Ascending aorta (tissue), 2 donors: ENCODE data around the gene LIMCH1. TPM values are rescaled to one million over a fixed set of nuclear protein-coding genes. Genes with fewer than 3 reads are reported as not detected.

Experiments
- DNase-seq, 2 donors: peaks; one replicate each; pipeline ENCODE4 v3.0.0-alpha.2; 2019; ENCODE audit warnings: low spot score in 2 of 2
- H3K27ac ChIP-seq, 2 donors: fragments of 200-600 bp; sonication (generic); one replicate each; pipeline ENCODE4 v1.5.1; 2016 to 2017; ENCODE audit warnings: mild to moderate bottlenecking in 1 of 2
- H3K27me3 ChIP-seq: fragments of 200-600 bp; sonication (generic); one replicate; pipeline ENCODE4 v1.5.1; 2017
- H3K36me3 ChIP-seq, 2 donors: fragments of 200-600 bp; sonication (generic); one replicate each; pipeline ENCODE4 v1.5.1; 2016
- H3K4me1 ChIP-seq, 2 donors: fragments of 200-600 bp; sonication (generic); one replicate each; pipeline ENCODE4 v1.5.1; 2016 to 2017; ENCODE audit warnings: mild to moderate bottlenecking in 1 of 2
- H3K4me3 ChIP-seq, 2 donors: fragments of 200-600 bp; sonication (generic); one replicate each; pipeline ENCODE4 v1.5.1; 2016 to 2017; ENCODE audit warnings: mild to moderate bottlenecking in 1 of 2
- H3K9me3 ChIP-seq, 2 donors: fragments of 200-600 bp; sonication (generic); one replicate each; pipeline ENCODE4 v1.5.1; 2016
- CTCF ChIP-seq, 3 experiments: fragments of 200-600 bp in 2 of 3; fragments of 450-650 bp in 1 of 3; sonication (generic) in 2 of 3; IDR thresholded peaks; one replicate each; pipeline ENCODE4 v1.5.1; 2016 to 2019; ENCODE audit warnings: antibody characterized with exemption in 3 of 3, mild to moderate bottlenecking in 1 of 3, moderate library complexity in 1 of 3
- intact Hi-C: fragments of 100-400 bp; cut with DNase I; formaldehyde crosslinking; loops from one replicate; pipeline ENCODE4 v1.15.1; 2023
- total RNA-seq: library from RNA; depleted of rRNA; stranded (reverse); fragments of >200 nt; gene quantifications from one replicate; pipeline ENCODE4 v1.1.0, GENCODE V29; 2016

LIMCH1 gene
- total RNA-seq, 1 donor from 2014 or later = 44.4 TPM

GRCh38 chr4:41678951-41679350, 141.0 kb downstream of the LIMCH1 start:
- no peak for DNase-seq
- Histone ChIP-seq H3K4me3 (no peak overlapping the region), H3K4me1 (no peaks in the 10 kb centered on the region), H3K36me3 (peaks cover 31 to 70% of the 10 kb centered on the region in 2 donors), H3K27me3 (no peaks in the 10 kb centered on the region), H3K27ac (no peak overlapping the region), H3K9me3 (no peaks in the 10 kb centered on the region)
- intact Hi-C loops = no loop called here
- TF ChIP-seq CTCF (IDR thresholded peaks at IDR 0.05) = no peak

- intact Hi-C loops = no loop called here
- Histone ChIP-seq H3K36me3 (peaks cover 36 to 80% of the 10 kb centered on the region in 2 donors), H3K4me3 (no peak overlapping the region), H3K4me1 (no peaks in the 10 kb centered on the region), H3K27ac (no peak overlapping the region), H3K9me3 (no peaks in the 10 kb centered on the region), H3K27me3 (no peaks in the 10 kb centered on the region)
- DNase-seq = no peak
- TF ChIP-seq CTCF (IDR thresholded peaks at IDR 0.05) = no peak
These were observed 142.0 kb downstream of the LIMCH1 start for GRCh38 chr4:41679991-41680390.

- Histone ChIP-seq H3K4me3 (no peak overlapping the region), H3K4me1 (no peaks in the 10 kb centered on the region)
- no peak for TF ChIP-seq CTCF (IDR thresholded peaks at IDR 0.05)
These were observed 143.1 kb downstream of the LIMCH1 start for GRCh38 chr4:41681054-41681453.

GRCh38 chr4:41683326-41683725, 145.4 kb downstream of the LIMCH1 start:
- no peak for DNase-seq
- TF ChIP-seq CTCF (IDR thresholded peaks at IDR 0.05) = no peak
- Histone ChIP-seq H3K27me3 (no peaks in the 10 kb centered on the region), H3K36me3 (peaks cover 56 to 89% of the 10 kb centered on the region in 2 donors), H3K9me3 (no peaks in the 10 kb centered on the region), H3K4me1 (no peaks in the 10 kb centered on the region), H3K27ac (no peak overlapping the region), H3K4me3 (no peak overlapping the region)
- intact Hi-C loops = no loop called here

More at GRCh38 chr4:41681054-41681453, 143.1 kb downstream of the LIMCH1 start:
- peaks cover 42 to 87% of the 10 kb centered on the region in 2 donors for H3K36me3 ChIP-seq
- no peak overlapping the region for H3K27ac ChIP-seq
- no peaks in the 10 kb centered on the region for H3K9me3 ChIP-seq
- no peak for DNase-seq
- H3K27me3 ChIP-seq = no peaks in the 10 kb centered on the region
- intact Hi-C loops = no loop called here

- no peak overlapping the region for H3K4me3 ChIP-seq
- TF ChIP-seq CTCF (IDR thresholded peaks at IDR 0.05) = no peak
- no peak for DNase-seq
- no peak overlapping the region for H3K27ac ChIP-seq
- H3K9me3 ChIP-seq = no peaks in the 10 kb centered on the region
- intact Hi-C loops = no loop called here
- H3K36me3 ChIP-seq = peaks cover 69 to 90% of the 10 kb centered on the region in 2 donors
- H3K4me1 ChIP-seq = no peaks in the 10 kb centered on the region
- no peaks in the 10 kb centered on the region for H3K27me3 ChIP-seq
These were observed 148.9 kb downstream of the LIMCH1 start for GRCh38 chr4:41686893-41687292.

- no peak for DNase-seq
- Histone ChIP-seq H3K4me3 (no peak overlapping the region), H3K27ac (no peak overlapping the region), H3K36me3 (peaks cover 76 to 90% of the 10 kb centered on the region in 2 donors), H3K27me3 (no peaks in the 10 kb centered on the region), H3K4me1 (no peaks in the 10 kb centered on the region), H3K9me3 (no peaks in the 10 kb centered on the region)
- TF ChIP-seq CTCF (IDR thresholded peaks at IDR 0.05) = no peak
- intact Hi-C loops = no loop called here
These were observed 150.0 kb downstream of the LIMCH1 start for GRCh38 chr4:41687971-41688370.
